HuH-7 (cell line): ENCODE measurements around the gene IGFBP5.

Experiments used
- DNase-seq: peaks from one replicate; pipeline ENCODE4 v3.0.0; 2011; ENCODE audit warnings: low spot score

Gene IGFBP5

GRCh38 chr2:216687111-216687510 is 8.2 kb downstream of the IGFBP5 start:
- DNase-seq: no peak

- no peak for DNase-seq
Measured at GRCh38 chr2:216685327-216685875, 9.9 kb downstream of the IGFBP5 start.

GRCh38 chr2:216683846-216684245 is 11.5 kb downstream of the IGFBP5 start:
- no peak for DNase-seq

- DNase-seq: no peak
Measured at GRCh38 chr2:216681683-216682082, 13.7 kb downstream of the IGFBP5 start.

GRCh38 chr2:216680951-216681629 is 14.3 kb downstream of the IGFBP5 start:
- DNase-seq: no peak

- no peak for DNase-seq
Measured at GRCh38 chr2:216679658-216680024, 15.7 kb downstream of the IGFBP5 start.

- DNase-seq: no peak
Measured at GRCh38 chr2:216678813-216679657, 16.3 kb downstream of the IGFBP5 start.

- no peak for DNase-seq
Measured at GRCh38 chr2:216678098-216678465, 17.3 kb downstream of the IGFBP5 start.

GRCh38 chr2:216677439-216678097 is 17.8 kb downstream of the IGFBP5 start:
- DNase-seq: no peak

GRCh38 chr2:216676630-216677029 is 18.7 kb downstream of the IGFBP5 start:
- no peak for DNase-seq

- DNase-seq: no peak
Measured at GRCh38 chr2:216674376-216674775, 21.0 kb downstream of the IGFBP5 start.

- no peak for DNase-seq
Measured at GRCh38 chr2:216673609-216674008, 21.7 kb downstream of the IGFBP5 start.

GRCh38 chr2:216673021-216673420 is 22.3 kb downstream of the IGFBP5 start:
- DNase-seq: no peak

GRCh38 chr2:216672466-216672865 is 22.9 kb downstream of the IGFBP5 start:
- no peak for DNase-seq

GRCh38 chr2:216671791-216672343 is 23.5 kb downstream of the IGFBP5 start:
- DNase-seq: no peak

GRCh38 chr2:216671081-216671411 is 24.3 kb downstream of the IGFBP5 start:
- no peak for DNase-seq

GRCh38 chr2:216670266-216671080 is 24.9 kb downstream of the IGFBP5 start:
- DNase-seq: no peak

GRCh38 chr2:216666461-216667233 is 28.7 kb downstream of the IGFBP5 start:
- peak; percentile 80 for DNase-seq

- no peak for DNase-seq
Measured at GRCh38 chr2:216665717-216666116, 29.6 kb downstream of the IGFBP5 start.

- no peak for DNase-seq
Measured at GRCh38 chr2:216665242-216665641, 30.1 kb downstream of the IGFBP5 start.

GRCh38 chr2:216664593-216665034 is 30.7 kb downstream of the IGFBP5 start:
- DNase-seq: no peak
